ENCODE measurements around the gene AKT3. TPM values are rescaled to one million over a fixed set of nuclear protein-coding genes. Genes with fewer than 3 reads are reported as not detected.

Gene AKT3
- total RNA-seq, 1 donor from 2014 or later: 169 TPM

DNA sequence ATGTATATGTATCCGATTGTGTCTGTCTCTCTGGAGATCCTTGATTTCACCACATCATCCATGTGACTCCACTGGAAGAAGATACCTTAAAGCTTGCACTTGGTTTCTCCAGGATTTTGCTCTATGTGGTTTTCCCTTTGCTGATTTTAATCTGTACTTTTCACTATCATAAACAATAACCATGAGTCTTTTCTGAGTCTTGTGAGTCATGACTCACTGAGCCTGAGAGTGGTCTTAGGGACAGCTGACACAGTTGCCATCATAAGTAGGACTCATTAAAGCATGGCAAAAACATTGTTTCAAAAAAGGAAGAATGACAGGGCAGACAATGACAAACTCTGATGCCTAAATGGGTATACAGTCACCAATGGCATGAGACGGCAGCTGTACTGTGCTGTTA lies 226.2 kb downstream of the AKT3 start:
- no peak overlapping the region for H3K4me3 Mint-ChIP-seq (ENCODE audit: unreplicated experiment)
- H3K36me3 Mint-ChIP-seq (ENCODE audit: unreplicated experiment): peaks cover 28% of the 10 kb centered on the region
- H3K27me3 Mint-ChIP-seq (ENCODE audit: unreplicated experiment): no peaks in the 10 kb centered on the region
- peaks cover 2% of the 10 kb centered on the region for H3K9me3 Mint-ChIP-seq (ENCODE audit: unreplicated experiment)
- H3K27ac Mint-ChIP-seq (ENCODE audit: unreplicated experiment): no peak overlapping the region
- DNase-seq: no peak
- no peaks in the 10 kb centered on the region for H3K4me1 Mint-ChIP-seq (ENCODE audit: low read depth, unreplicated experiment)
- TF ChIP-seq, protein P1, sequence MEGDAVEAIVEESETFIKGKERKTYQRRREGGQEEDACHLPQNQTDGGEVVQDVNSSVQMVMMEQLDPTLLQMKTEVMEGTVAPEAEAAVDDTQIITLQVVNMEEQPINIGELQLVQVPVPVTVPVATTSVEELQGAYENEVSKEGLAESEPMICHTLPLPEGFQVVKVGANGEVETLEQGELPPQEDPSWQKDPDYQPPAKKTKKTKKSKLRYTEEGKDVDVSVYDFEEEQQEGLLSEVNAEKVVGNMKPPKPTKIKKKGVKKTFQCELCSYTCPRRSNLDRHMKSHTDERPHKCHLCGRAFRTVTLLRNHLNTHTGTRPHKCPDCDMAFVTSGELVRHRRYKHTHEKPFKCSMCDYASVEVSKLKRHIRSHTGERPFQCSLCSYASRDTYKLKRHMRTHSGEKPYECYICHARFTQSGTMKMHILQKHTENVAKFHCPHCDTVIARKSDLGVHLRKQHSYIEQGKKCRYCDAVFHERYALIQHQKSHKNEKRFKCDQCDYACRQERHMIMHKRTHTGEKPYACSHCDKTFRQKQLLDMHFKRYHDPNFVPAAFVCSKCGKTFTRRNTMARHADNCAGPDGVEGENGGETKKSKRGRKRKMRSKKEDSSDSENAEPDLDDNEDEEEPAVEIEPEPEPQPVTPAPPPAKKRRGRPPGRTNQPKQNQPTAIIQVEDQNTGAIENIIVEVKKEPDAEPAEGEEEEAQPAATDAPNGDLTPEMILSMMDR (IDR thresholded peaks at IDR 0.05; ENCODE audit: partially characterized antibody, unreplicated experiment): no peak

DNA sequence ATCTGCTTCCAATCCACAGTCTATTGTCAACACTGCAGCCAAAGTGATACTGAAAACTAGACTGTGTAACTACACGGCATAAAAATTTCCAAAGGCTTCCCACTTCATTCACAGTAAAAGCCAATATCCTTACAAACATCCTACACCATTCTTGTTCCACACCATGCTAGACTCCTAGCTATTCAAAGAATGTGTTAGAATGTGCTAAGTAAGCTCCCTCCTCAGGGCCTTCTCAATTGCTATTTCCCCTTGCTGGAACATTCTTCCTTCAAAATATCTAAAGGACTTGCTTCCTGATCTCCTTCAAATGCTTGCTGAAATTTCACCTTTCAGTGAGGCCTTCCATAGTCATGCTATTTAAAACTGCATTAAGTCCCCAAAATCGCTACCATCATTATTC lies 228.1 kb downstream of the AKT3 start:
- H3K27me3 Mint-ChIP-seq (ENCODE audit: unreplicated experiment): no peaks in the 10 kb centered on the region
- no peak overlapping the region for H3K27ac Mint-ChIP-seq (ENCODE audit: unreplicated experiment)
- H3K9me3 Mint-ChIP-seq (ENCODE audit: unreplicated experiment): peaks cover 5% of the 10 kb centered on the region
- no peak for DNase-seq
- H3K36me3 Mint-ChIP-seq (ENCODE audit: unreplicated experiment): peaks cover 28% of the 10 kb centered on the region
- no peak overlapping the region for H3K4me3 Mint-ChIP-seq (ENCODE audit: unreplicated experiment)
- peaks cover 4% of the 10 kb centered on the region for H3K4me1 Mint-ChIP-seq (ENCODE audit: low read depth, unreplicated experiment)
- TF ChIP-seq, protein P1 (IDR thresholded peaks at IDR 0.05; ENCODE audit: partially characterized antibody, unreplicated experiment): no peak

DNA sequence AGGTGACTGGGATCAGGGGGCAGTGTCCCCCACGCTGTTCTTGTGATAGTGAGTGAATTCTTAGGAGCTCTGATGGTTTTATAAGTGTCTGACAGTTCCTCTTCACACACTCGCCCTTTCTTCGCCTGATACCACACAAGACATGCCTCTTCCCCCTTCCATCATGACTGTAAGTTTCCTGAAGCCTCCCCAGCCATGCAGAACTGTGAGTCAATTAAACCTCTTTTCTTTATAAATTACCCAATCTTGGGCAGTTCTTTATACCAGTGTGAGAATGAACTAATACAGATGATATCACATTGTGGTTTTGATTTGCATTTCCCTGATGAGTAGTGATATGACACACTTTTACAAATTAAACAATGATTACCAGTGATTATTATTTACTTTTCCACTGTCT lies 229.9 kb downstream of the AKT3 start:
- no peaks in the 10 kb centered on the region for H3K27me3 Mint-ChIP-seq (ENCODE audit: unreplicated experiment)
- H3K36me3 Mint-ChIP-seq (ENCODE audit: unreplicated experiment): peaks cover 28% of the 10 kb centered on the region
- H3K9me3 Mint-ChIP-seq (ENCODE audit: unreplicated experiment): peaks cover 5% of the 10 kb centered on the region
- peaks cover 4% of the 10 kb centered on the region for H3K4me1 Mint-ChIP-seq (ENCODE audit: low read depth, unreplicated experiment)
- H3K4me3 Mint-ChIP-seq (ENCODE audit: unreplicated experiment): no peak overlapping the region
- H3K27ac Mint-ChIP-seq (ENCODE audit: unreplicated experiment): no peak overlapping the region
- no peak for DNase-seq
- TF ChIP-seq, protein P1 (IDR thresholded peaks at IDR 0.05; ENCODE audit: partially characterized antibody, unreplicated experiment): no peak

DNA sequence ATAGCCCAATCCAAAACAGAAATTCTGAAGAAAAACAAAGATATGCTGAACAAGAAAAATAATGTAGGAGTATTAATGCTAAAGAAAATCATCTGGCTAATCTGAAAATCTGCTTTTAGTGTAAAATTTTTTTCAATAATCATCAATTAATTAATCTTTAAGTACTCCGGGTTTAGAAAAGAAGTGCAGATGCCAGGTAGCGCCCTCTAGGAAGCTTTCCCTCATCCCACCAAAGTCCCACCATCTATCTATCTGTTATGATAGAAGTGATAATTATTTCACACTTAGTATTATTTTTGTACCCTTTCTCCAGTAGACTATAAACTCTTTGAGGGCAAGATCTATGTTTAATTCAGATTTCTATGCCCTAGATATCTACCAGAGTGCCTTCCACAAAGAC lies 240.3 kb downstream of the AKT3 start:
- TF ChIP-seq, protein P1 (IDR thresholded peaks at IDR 0.05; ENCODE audit: partially characterized antibody, unreplicated experiment): no peak
- Mint-ChIP-seq H3K4me3 (ENCODE audit: unreplicated experiment) (no peak overlapping the region), H3K27ac (ENCODE audit: unreplicated experiment) (no peak overlapping the region), H3K27me3 (ENCODE audit: unreplicated experiment) (no peaks in the 10 kb centered on the region), H3K4me1 (ENCODE audit: low read depth, unreplicated experiment) (no peaks in the 10 kb centered on the region), H3K9me3 (ENCODE audit: unreplicated experiment) (peaks cover 2% of the 10 kb centered on the region), H3K36me3 (ENCODE audit: unreplicated experiment) (peaks cover 10% of the 10 kb centered on the region)
- DNase-seq: no peak

DNA sequence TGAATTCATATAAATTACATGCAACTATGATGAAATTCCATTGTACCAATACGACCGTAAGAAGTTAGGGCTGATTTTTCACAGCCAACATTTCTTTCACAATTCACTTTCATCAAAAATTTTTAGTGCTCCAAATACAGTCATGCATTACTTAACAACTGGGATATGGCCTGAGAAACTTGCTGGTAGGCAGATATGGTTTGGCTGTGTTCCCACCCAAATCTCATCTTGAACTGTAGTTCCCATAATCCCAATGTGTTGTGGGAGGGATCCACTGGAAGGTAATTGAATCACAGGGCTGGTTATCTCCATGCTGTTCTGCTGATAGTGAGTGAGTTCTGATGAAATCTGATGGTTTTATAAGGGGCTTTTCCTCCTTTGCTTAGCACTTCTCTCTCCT lies 244.4 kb downstream of the AKT3 start:
- peaks cover 23% of the 10 kb centered on the region for H3K36me3 Mint-ChIP-seq (ENCODE audit: unreplicated experiment)
- no peaks in the 10 kb centered on the region for H3K27me3 Mint-ChIP-seq (ENCODE audit: unreplicated experiment)
- H3K4me1 Mint-ChIP-seq (ENCODE audit: low read depth, unreplicated experiment): no peaks in the 10 kb centered on the region
- no peak for DNase-seq
- H3K4me3 Mint-ChIP-seq (ENCODE audit: unreplicated experiment): no peak overlapping the region
- peaks cover 2% of the 10 kb centered on the region for H3K9me3 Mint-ChIP-seq (ENCODE audit: unreplicated experiment)
- TF ChIP-seq, protein P1 (IDR thresholded peaks at IDR 0.05; ENCODE audit: partially characterized antibody, unreplicated experiment): no peak
- no peak overlapping the region for H3K27ac Mint-ChIP-seq (ENCODE audit: unreplicated experiment)

All from glutamatergic neuron (in vitro differentiated cells).